ENCODE data around the gene CRIP1. TPM values are rescaled to one million over a fixed set of nuclear protein-coding genes. Genes with fewer than 3 reads are reported as not detected.

CRIP1 gene
- polyA plus RNA-seq, 4 donors = 27.1 to 44.2 (median 36.0) TPM

DNA sequence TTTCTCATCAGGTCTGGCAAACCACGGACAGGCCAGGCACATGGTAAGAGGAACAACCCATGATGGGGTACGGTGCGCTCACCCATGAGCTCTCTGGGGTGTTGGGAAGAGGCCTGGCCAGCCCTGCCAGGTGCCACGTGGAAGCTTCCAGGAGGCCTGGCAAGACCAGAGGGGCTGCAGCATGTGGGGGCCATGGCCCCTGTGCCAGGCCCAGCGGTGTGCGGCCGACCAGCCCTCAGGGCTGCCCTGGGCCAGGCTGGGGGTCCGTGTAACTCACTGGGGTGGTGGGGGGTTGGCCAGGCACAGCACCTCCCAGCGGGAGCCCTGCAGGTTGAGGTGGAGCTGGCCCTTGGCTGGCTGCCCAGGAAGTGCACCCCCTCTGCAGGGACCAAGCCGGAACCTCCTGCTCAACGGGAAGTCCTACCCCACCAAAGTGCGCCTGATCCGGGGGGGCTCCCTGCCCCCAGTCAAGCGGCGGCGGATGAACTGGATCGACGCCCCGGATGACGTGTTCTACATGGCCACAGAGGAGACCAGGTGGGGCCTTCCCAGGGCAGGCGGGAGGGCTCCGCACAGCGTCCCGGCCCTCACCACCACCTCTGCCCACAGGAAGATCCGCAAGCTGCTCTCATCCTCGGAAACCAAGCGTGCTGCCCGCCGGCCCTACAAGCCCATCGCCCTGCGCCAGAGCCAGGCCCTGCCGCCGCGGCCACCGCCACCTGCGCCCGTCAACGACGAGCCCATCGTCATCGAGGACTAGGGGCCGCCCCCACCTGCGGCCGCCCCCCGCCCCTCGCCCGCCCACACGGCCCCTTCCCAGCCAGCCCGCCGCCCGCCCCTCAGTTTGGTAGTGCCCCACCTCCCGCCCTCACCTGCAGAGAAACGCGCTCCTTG is 17.0 kb upstream of the CRIP1 start:
- DNase-seq (ENCODE audit: low read depth in 4 of 4, low spot score in 3 of 4) = no peak

DNA sequence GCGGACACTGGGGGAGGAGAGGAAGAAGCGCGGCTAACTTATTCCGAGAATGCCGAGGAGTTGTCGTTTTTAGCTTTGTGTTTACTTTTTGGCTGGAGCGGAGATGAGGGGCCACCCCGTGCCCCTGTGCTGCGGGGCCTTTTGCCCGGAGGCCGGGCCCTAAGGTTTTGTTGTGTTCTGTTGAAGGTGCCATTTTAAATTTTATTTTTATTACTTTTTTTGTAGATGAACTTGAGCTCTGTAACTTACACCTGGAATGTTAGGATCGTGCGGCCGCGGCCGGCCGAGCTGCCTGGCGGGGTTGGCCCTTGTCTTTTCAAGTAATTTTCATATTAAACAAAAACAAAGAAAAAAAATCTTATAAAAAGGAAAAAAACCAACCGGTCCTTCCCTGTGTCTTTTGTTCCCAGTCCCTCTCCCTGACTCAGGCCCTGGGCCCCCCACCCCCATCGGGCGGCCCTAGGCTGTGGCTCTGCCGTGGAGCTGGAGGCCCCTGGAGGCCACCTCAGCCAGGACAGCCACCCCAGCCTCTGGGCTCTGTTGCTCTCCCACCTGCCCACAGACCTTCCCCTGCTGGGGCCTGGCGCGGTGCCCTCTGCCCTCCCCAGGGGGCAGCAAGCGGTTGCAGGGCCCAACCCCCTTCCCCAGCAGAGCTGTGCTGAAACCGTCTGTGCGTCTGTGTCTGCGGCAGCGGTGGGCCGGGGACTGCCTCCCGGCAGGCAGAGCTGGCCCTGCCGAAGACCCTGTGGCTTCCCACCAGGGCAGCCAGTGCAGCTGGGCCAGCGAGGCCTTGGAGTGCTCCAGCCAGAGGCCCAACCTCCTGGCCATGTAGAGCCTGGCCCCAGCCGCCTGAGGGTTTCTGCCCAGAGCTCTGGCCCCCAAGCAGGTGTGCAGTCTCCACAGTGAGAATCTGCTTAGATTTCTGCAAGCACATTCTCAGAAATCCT is 16.1 kb upstream of the CRIP1 start:
- DNase-seq (ENCODE audit: low read depth in 4 of 4, low spot score in 3 of 4) = no peak

DNA sequence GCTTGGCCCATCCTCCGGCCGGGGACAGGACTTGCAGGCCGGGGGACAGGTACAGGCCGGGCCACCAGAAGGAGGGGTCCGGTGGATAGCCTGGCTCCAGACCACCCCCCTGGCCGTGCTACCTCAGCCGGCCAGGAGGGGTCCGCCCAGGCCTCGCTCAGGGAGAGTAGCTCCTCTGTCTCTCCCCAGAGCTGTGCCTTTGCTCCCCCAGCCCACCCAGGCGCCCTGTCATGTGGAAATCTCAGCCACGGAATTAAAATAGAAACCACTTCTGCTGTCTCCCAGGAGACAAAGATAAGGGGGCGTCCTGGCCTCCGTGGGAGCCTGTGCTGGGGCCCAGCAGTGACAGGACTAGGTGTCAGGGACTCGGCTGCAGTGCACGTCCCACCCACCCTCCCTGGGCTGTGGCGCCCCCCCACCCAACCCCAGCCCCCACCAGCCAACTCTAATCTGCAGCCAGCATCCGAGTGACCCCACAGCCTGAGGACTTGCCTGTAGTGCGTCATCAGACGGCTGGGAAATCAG is 15.3 kb upstream of the CRIP1 start:
- DNase-seq (ENCODE audit: low read depth in 4 of 4, low spot score in 3 of 4) = no peak

DNA sequence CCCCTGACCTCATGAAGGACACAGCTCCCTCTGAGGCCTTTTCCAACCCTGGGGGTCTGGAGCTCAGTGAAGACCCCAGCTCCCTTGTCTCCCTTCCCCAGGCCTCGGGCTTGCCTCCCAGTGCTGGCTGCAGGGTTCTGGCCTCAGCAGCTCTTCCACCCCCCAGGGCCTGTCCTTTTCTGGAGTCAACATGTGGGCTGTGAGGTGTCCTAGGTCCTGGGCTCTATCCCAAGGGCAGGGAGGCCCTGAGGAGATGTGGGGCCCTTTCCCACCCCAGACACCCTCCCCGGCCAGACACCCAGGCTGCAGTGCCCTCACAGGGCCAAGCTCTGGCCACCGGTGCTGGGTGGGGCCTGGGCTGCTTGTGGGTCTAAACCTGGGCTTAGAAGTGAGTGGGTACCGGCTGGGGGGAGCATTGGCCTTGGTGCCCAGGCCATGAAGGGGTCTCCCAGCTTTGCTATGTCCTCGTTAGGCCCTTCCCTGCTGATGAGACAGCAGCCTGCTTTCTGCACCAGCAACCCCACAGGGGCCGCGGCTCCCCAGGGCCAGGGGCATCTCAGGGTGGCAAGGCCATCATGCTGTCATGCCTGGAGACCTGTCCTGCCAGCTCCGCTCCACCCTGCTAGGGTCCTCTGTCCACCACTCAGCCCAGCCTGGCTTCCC is 14.7 kb upstream of the CRIP1 start:
- no peak for DNase-seq (ENCODE audit: low read depth in 4 of 4, low spot score in 3 of 4)

DNA sequence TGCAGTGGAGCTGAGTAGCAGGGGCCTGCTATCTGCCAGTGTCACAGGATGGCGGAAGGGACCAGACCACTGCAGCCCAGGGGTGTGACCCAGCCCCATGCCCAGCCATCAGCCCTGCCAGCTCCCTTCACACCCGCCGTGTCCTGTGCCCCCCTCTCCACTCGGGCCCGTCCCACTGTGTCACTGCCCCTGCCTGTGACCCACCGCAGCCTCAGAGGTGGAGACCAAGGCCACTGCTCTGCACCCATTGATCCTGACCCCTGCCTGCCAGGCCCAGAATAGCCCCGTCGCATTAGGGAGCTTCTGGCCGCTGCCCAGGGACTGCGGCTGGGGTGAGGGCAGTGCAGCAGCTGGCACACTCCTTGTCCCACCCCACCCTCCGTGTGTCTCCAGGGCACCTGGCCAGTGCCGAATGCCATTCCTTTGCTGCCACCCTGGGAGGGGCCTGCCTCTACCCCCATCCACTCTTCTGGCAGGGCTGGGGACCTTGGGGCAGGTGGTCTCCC is 14.1 kb upstream of the CRIP1 start:
- no peak for DNase-seq (ENCODE audit: low read depth in 4 of 4, low spot score in 3 of 4)

DNA sequence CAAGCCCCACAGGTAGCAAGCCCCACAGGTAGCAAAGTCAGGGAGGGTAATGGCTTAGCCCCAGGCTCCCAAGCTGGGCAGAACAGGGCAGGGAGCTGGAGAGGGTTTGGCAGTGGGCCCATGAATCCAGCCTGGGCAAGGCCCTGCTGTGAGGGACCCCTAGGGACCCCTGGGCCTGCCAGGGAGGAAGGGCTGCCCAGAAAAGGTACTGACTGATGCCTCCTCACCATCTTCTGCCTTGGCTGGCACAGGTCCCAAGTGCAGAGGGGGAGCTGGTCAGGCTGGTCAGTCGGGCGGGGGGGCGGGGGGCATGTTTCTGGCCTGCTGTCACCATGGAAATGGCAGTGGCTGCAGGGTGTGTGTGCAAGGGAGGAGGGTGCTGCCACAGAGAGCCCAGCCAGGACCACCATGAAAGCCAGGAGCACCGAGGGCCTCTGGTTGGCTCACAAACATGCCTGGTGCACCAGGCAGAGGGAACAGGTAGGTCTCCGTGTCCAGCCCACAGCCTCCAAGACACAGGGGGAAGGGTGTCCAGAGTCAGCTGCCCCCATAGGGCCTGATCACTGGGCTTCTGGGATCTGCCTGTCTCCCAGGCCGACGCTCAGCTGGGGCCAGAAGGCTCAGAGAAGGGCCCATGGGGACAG is 13.5 kb upstream of the CRIP1 start:
- DNase-seq (ENCODE audit: low read depth in 4 of 4, low spot score in 3 of 4) = no peak

DNA sequence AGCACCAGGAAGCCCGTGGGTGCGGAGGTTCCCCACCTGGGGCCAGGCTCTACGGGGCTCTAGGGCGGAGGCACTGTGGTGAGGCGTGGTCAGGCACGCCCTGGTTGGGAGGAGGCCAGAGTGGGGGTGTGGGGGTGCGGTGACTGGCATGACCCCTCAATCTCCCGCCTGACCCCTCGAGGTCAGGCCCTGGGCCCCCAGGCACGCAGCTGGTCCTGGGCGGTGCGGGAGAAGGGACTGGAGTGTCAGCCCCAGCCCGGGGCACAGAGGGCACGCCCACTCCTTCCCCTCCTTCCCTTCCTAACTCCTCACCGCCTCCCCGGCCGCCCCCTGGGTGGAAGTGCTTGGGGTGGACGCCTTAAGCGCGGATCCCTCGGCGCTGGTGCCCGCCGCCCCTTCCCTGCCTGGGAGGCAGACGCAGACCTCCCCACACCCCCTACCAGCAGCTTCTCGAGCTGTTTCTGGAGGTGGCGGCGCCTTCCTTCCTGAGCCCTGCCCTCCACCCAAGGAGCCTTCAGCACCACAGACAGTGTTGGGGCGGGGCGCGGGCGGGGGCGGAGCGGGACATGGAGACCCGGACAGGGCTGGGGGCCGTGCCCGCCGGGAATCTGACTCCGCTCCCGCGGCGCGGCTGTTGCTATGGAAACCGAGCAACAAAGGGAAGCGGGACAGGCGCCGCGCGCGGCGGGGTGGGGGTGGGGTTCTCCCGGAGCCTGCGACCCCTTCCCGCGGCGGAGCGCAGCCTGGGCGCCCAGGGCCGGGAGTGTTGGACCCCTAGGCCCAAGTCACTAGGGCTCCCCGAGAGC is 12.8 kb upstream of the CRIP1 start:
- peak in 3 of 4 donors; percentile 90 to 93 (median 91) for DNase-seq (ENCODE audit: low read depth in 4 of 4, low spot score in 3 of 4)

DNA sequence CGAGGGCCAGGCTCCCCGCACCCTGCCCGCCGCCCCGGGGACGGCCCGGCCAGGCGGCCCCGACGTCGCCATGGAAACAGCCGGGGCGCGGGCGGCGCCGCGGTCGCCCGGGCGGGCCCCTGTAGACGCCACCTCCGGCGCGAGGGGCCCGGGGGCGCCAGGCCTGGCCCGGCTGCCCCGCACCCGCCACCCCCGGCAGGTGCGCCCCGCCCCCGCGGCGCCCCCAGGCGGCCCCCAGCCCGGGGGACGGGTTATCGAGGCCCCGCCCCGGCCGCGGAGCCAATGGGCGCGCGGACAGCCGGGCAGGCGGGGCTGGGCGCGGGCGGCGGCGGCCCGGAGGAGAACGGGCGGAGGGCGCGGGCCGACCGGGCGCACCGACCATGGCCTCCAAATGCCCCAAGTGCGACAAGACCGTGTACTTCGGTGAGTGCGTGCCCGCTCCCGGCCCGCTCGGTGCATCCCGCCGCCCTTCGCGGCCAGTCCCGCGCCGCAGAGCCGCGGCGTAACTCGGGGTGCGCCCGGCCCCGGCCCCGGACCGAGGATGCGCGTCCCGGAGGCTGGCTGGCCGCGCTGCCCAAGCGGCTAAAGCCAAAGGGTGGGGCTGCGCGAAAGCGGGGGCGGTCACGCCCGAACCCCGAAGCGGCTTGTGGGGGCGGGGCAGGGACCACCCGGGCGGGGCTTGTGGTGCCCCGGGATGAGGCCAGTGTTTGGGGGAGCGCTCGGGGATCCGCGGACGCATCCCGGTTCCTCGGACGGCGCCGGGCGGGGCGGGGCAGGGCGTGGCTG is 12.0 kb upstream of the CRIP1 start, which contains the start of gene CRIP2:
TSS of gene CRIP2 (plus strand) at position 339 of the 786 bp plus-strand sequence. CDS start at position 381, 42 bp downstream.
- DNase-seq (ENCODE audit: low read depth in 4 of 4, low spot score in 3 of 4) = no peak

DNA sequence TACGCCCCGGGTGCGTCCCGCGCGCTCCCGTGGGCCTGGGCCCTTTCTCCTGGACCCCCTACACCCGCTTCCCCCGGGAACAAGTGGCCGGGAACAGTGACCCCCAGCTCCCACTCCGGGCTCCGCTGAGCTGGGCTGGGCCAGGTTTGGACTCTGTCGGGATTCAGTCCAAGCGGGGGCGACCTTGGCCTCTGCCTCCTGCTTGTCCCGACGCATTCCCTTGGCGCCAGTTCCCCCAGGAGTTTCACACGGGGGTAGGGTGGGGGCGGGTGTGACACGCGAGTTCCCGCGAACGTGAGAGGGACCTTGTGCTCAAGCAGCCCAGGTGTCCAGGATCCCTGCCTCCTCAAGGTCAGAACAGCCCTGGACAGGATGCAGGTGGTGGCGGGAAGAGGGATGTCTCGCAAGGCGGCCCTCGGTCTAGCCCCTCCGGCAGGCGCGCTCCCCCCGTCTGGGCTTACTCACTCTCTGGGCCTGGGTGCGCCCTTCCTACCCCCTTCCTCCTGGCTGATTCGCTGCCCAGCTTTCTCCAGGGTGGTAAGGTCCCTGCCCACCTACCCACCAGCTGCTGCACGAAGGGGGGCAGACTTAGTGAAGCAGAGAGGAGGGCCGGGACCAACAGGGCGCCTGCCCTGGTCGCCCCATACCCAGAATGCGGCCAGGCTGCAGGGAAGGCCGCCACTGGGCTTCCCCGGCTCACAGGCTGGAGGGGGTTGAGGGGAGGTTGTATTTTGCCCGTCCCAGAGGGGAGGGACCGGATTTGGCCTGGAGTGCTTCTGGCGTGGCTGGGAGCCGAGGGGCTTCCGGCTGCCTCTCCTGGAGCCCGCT is 11.2 kb upstream of the CRIP1 start:
- DNase-seq (ENCODE audit: low read depth in 4 of 4, low spot score in 3 of 4) = no peak

DNA sequence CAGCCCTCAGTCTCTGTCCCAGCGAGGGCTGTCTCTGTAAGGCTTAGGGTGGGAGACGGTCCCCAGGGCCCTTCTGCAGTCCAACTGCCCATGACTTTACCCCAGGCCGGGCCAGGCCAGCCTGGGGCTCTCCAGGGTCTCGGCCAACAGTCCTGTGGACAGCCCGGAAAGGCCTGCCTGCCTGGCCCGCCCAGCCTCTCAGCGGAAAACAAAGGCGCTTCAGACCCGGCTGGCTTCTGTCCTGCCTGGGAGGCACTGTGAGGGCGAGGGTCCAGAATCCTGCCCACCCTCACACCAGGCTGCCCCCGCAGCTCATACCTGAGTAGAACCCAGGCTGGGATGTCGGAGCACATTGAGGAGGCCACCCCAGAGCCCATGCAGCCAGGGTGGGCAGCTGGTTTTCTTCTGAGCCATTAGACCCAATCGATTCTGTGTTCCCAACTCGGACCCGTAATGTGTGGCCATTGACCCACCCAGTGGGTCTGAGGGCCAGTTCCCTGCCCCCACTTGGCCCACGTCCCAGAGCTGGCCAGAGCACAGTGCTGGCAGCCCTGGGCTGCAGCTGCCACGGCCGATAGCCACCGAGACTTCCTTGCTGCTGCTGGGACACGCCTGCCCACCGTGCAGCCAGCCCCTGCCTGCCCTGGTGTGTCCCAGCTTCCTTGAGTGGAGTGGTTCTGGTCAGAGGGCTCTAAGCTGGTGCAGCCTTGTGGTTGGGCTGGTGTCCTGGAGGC is 10.4 kb upstream of the CRIP1 start:
- DNase-seq (ENCODE audit: low read depth in 4 of 4, low spot score in 3 of 4) = no peak

DNA sequence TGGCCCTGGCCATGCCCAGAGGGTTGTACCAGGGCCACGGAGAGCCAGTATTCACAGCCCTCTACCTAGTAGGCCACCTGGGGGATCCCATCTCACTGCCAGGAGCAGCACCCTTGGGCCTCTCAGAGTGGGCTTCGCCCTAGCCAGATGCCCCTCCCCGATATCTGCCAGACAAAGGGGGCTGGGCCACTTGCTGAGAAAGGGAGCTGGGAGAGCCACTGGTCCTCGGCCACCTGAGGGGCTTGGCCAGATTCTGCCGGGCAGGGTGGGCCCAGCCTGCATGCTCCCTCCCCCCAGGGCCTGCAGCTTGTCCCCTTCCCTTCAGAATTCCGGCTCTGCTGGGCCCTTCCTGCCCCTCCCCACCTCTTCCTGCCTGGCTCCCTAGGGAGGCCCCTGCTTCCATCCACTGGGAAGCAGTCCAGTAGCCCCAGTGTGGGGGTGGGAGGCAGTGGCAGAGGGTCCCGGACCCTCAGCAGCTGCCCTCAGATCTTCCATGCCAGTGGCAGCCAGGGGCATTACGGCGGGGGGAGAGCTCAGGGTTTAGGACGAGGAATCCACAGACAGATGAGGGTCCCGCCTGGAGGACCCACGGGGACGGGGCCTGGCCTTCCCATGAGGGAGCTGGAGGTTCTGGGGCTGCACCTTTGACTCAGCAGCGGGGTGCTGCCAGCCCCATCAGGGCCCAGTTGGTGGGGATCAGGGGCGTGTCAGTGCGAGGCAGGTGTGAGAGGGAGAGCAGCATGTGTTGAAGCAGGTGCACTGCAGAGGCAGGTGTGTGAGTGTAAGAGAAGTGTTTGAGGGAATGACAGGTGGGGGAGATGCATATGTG is 9.6 kb upstream of the CRIP1 start:
- no peak for DNase-seq (ENCODE audit: low read depth in 4 of 4, low spot score in 3 of 4)

DNA sequence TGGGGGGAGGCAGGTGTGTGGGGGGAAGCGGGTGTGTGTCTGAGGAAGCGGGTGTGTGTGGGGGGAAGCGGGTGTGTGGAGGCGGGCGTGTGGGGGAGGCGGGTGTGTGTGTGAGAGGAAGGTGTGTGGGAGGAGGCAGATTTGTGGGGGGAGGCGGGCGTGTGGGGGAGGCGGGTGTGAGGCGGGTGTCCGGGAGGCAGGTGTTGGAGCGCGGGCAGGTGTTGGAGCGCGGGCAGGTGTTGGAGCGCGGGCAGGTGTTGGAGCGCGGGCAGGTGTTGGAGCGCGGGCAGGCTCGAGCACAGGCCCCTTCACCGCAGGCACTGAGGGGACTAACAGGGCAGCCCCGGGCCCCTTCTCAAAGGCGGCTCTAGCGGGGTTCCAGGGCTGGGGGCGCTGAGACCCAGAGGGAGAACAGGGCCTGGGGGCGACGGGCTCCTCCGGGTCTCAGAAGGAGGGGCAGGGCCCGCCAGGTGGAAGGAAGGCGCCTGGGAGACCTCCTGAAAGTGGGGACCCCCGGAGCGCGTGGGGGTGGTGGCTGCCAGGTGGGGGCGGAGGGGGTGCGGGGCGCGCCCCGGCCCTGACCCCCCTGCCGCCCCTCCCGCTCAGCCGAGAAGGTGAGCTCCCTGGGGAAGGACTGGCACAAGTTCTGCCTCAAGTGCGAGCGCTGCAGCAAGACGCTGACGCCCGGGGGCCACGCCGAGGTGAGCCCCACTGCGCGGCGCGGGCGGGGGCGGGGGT is 8.9 kb upstream of the CRIP1 start:
- no peak for DNase-seq (ENCODE audit: low read depth in 4 of 4, low spot score in 3 of 4)

DNA sequence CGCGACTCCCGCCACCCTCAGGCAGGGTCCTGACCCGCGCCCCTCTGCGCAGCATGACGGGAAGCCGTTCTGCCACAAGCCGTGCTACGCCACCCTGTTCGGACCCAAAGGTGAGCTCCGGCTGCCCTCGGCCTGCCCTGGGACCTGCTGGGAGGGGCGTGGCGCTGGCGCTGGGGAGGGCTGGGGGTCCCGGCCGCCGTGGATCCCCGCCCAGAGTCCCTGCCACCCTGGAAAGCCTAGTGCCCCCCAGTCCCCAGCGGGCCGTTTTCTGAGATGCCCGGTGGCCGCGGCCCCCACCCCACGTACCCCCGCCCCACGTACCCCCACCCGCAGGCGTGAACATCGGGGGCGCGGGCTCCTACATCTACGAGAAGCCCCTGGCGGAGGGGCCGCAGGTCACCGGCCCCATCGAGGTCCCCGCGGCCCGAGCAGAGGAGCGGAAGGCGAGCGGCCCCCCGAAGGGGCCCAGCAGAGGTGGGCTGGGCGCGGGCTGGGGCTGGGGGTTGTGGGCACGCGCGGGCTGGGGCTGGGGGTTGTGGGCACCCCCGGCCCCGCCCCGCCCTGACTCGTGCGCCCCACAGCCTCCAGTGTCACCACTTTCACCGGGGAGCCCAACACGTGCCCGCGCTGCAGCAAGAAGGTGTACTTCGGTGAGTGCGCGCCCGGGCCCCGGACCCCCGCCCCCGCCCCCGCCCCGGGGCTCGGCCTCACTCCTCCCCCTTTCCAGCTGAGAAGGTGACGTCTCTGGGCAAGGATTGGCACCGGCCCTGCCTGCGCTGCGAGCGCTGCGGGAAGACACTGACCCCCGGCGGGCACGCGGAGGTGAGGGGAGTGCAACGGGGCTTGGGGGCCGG is 8.1 kb upstream of the CRIP1 start:
- no peak for DNase-seq (ENCODE audit: low read depth in 4 of 4, low spot score in 3 of 4)

Measured in right renal pelvis (tissue), 4 donors.